HepG2 (cell line): Measurements from ENCODE around the gene ADH1B. TPM values are rescaled to one million over a fixed set of nuclear protein-coding genes. Genes with fewer than 3 reads are reported as not detected.

Experiments used
- ATAC-seq: fragments of 200-7000 bp; cut with Tn5 transposase; 3 replicates; pipeline ENCODE4 v1.9.1; 2020; ENCODE audit warnings: mild to moderate bottlenecking, moderate library complexity
- BruUV-seq: library from RNA; stranded (reverse); fragments of 400-500 nt; replicated peaks from 2 replicates; lab custom pipeline; 2021; lab: Mats Ljungman, UMichigan
- CTCF ChIA-PET: fragments of 300-600 bp; formaldehyde crosslinking; extraction: SDS; loops from one replicate; lab custom pipeline; 2021; ENCODE audit warnings: low total read pairs, inconsistent platforms, low intra/inter-chr PET ratio; lab: Yijun Ruan, JAX
- POLR2A ChIA-PET: fragments of 350-600 bp; sonication (Branson Sonifier 250); formaldehyde crosslinking; loops from one replicate; lab custom pipeline; 2020; ENCODE audit warnings: antibody characterized with exemption, inconsistent platforms; lab: Yijun Ruan, JAX
- DNase-seq: peaks from one replicate; pipeline ENCODE4 v3.0.0-alpha.2; 2015; ENCODE audit warnings: low spot score
- FAIRE-seq: peaks from 3 replicates; lab custom pipeline; 2011; peaks lifted over from hg19 to GRCh38; lab: Jason Lieb, UNC
- H2AFZ ChIP-seq: one replicate; pipeline ENCODE4 v1.6.1; 2011; ENCODE audit warnings: low read length, inconsistent platforms
- H3K27ac ChIP-seq: fragments of 300-600 bp; 3 replicates; pipeline ENCODE4 v1.8.0; 2011; ENCODE audit warnings: mixed run types, mild to moderate bottlenecking, mixed read lengths, low read length, inconsistent platforms; ENCODE audit not compliant: insufficient read depth; ENCODE audit errors: extremely low read length
- H3K27me3 ChIP-seq, 2 experiments: fragments of 200-600 bp in 1 of 2; 2 replicates in 1 of 2; 3 replicates in 1 of 2; pipeline versions ENCODE4 v1.6.0 to v1.8.0; 2011; ENCODE audit warnings: low read length in 2 of 2, mild to moderate bottlenecking in 2 of 2, moderate library complexity in 2 of 2, inconsistent platforms in 1 of 2; ENCODE audit not compliant: insufficient read depth in 2 of 2, control insufficient read depth in 1 of 2
- H3K36me3 ChIP-seq, 2 experiments: fragments of 200-600 bp in 1 of 2; replicated peaks in 1 of 2; 2 replicates in 1 of 2; 3 replicates in 1 of 2; pipeline versions ENCODE4 v1.5.1 to v1.8.0; 2011; ENCODE audit warnings: low read length in 2 of 2, inconsistent platforms in 1 of 2; ENCODE audit not compliant: insufficient read depth in 2 of 2, control insufficient read depth in 1 of 2
- H3K4me1 ChIP-seq: 2 replicates; pipeline ENCODE4 v1.5.1; 2012; ENCODE audit warnings: low read length, inconsistent platforms; ENCODE audit not compliant: insufficient read depth
- H3K4me2 ChIP-seq: 2 replicates; pipeline ENCODE4 v1.6.0; 2011; ENCODE audit warnings: low read depth, low read length, inconsistent platforms
- H3K4me3 ChIP-seq, 3 experiments: fragments of 200-600 bp in 1 of 3; sonication (generic), shearing (Covaris generic) in 1 of 3; replicated peaks in 1 of 3; 2 replicates each; pipeline ENCODE4 v1.5.1; 2011 to 2016; ENCODE audit warnings: low read length in 3 of 3, inconsistent platforms in 2 of 3, low read depth in 2 of 3, mild to moderate bottlenecking in 2 of 3, control low read depth in 1 of 3, mixed read lengths in 1 of 3; ENCODE audit not compliant: insufficient read depth in 1 of 3
- H3K79me2 ChIP-seq: one replicate; pipeline ENCODE4 v1.6.1; 2011; ENCODE audit warnings: low read length, inconsistent platforms; ENCODE audit not compliant: insufficient read depth
- H3K9ac ChIP-seq: 2 replicates; pipeline ENCODE4 v1.6.0; 2011; ENCODE audit warnings: mild to moderate bottlenecking, low read depth, low read length, inconsistent platforms; ENCODE audit not compliant: insufficient read depth
- H3K9me3 ChIP-seq: 2 replicates; pipeline ENCODE4 v1.5.1; 2012; ENCODE audit warnings: mild to moderate bottlenecking, low read length
- H4K20me1 ChIP-seq: 2 replicates; pipeline ENCODE4 v1.6.0; 2011; ENCODE audit warnings: inconsistent platforms, mild to moderate bottlenecking, low read length, moderate library complexity; ENCODE audit not compliant: insufficient read depth
- FOXA3 ChIP-seq: IDR thresholded peaks from 2 replicates; pipeline ENCODE4 v1.6.1; 2016; ENCODE audit warnings: missing genetic modification reagents, missing compliant biosample characterization
- SRY ChIP-seq: sonication (generic); formaldehyde crosslinking; IDR thresholded peaks from 2 replicates; pipeline ENCODE4 v1.8.0; 2022; ENCODE audit warnings: mild to moderate bottlenecking, missing genetic modification reagents
- SYNCRIP ChIP-seq: fragments of 200-400 bp; formaldehyde crosslinking; IDR thresholded peaks from 2 replicates; pipeline ENCODE4 v1.6.1; 2018; ENCODE audit warnings: mild to moderate bottlenecking, low read depth, low read length; ENCODE audit not compliant: insufficient read depth
- THRA ChIP-seq: sonication (generic); formaldehyde crosslinking; IDR thresholded peaks from 2 replicates; pipeline ENCODE4 v1.4.0; 2020; ENCODE audit warnings: missing genetic modification reagents, borderline replicate concordance
- ZFP36L1 ChIP-seq: sonication (generic); formaldehyde crosslinking; IDR thresholded peaks from 2 replicates; pipeline ENCODE4 v1.8.0; 2022; ENCODE audit warnings: mild to moderate bottlenecking, missing genetic modification reagents, moderate library complexity
- ZFP82 ChIP-seq: sonication (generic); formaldehyde crosslinking; IDR thresholded peaks from 2 replicates; pipeline ENCODE4 v1.5.1; 2020; ENCODE audit warnings: mild to moderate bottlenecking, missing genetic modification reagents, borderline replicate concordance
- ZNF281 ChIP-seq: sonication (generic); formaldehyde crosslinking; IDR thresholded peaks from 2 replicates; pipeline ENCODE4 v1.4.0; 2020; ENCODE audit warnings: missing genetic modification reagents, borderline replicate concordance
- ZNF383 ChIP-seq: sonication (generic); formaldehyde crosslinking; IDR thresholded peaks from 2 replicates; pipeline ENCODE4 v1.4.0; 2020; ENCODE audit warnings: missing genetic modification reagents, mild to moderate bottlenecking, borderline replicate concordance
- ZNF431 ChIP-seq: sonication (generic); formaldehyde crosslinking; IDR thresholded peaks from 2 replicates; pipeline ENCODE4 v1.9.0; 2022; ENCODE audit warnings: missing genetic modification reagents, low read depth, mild to moderate bottlenecking, borderline replicate concordance
- ZNF670 ChIP-seq: sonication (generic); formaldehyde crosslinking; IDR thresholded peaks from 2 replicates; pipeline ENCODE4 v1.8.0; 2022; ENCODE audit warnings: mild to moderate bottlenecking, missing genetic modification reagents, borderline replicate concordance
- in situ Hi-C: cut with HindIII; loops from 2 replicates; pipeline ENCODE4 v1.10.0; 2017; ENCODE audit warnings: low pct_unique_long_range_greater_than_20kb; ENCODE audit not compliant: extremely low pct_ligation_motif_present
- intact Hi-C: fragments of 100-400 bp; cut with micrococcal nuclease; formaldehyde crosslinking; loops from one replicate; pipeline ENCODE4 v1.10.0; 2022; ENCODE audit not compliant: unreplicated experiment
- polyA plus RNA-seq, 8 experiments: library from polyadenylated mRNA; depleted of rRNA in 3 of 8; stranded (reverse) in 7 of 8; unstranded in 1 of 8; fragments of >200 nt; fragmentation: Illumina TruSeq in 4 of 8; extraction: Trizol in 4 of 8; gene quantifications; 2 replicates each; pipeline versions ENCODE4 v1.2.1 to v1.2.3, GENCODE V29; 2011 to 2016; ENCODE audit warnings: low read depth in 4 of 8, missing spikeins in 1 of 8, mixed read lengths in 1 of 8; ENCODE audit not compliant: insufficient read depth in 1 of 8
- total RNA-seq, 5 experiments: library from RNA; depleted of rRNA; stranded (reverse); fragments of >200 nt; fragmentation: Illumina TruSeq; extraction: Trizol; gene quantifications; 2 replicates each; pipeline ENCODE4 v1.2.3, GENCODE V29; 2016; ENCODE audit warnings: low read depth in 1 of 5
- TF ChIP-seq, protein P1 (sequence below): sonication (generic); formaldehyde crosslinking; IDR thresholded peaks from 2 replicates; pipeline ENCODE4 v1.8.0; 2022; ENCODE audit warnings: missing genetic modification reagents, low read depth, mild to moderate bottlenecking, borderline replicate concordance

The ADH1B gene
- total and polyA plus RNA-seq, 2 of the 13 experiments (the other 11 are each of a cell fraction or from before 2014, with no cell fraction given) = 0.05 to 0.40 TPM

GRCh38 chr4:99285387-99285786 is 35.8 kb downstream of the ADH1B start:
- intact Hi-C loops = no loop called here
- Histone ChIP-seq H4K20me1 (no peaks in the 10 kb centered on the region), H3K9me3 (no peaks in the 10 kb centered on the region), H3K9ac (no peak overlapping the region), H3K79me2 (no peaks in the 10 kb centered on the region), H3K4me3 (no peak overlapping the region), H3K4me1 (no peaks in the 10 kb centered on the region), H3K27me3 (no peaks in the 10 kb centered on the region), H2AFZ (no peak overlapping the region), H3K36me3 (no peaks in the 10 kb centered on the region), H3K4me2 (no peak overlapping the region), H3K27ac (no peak overlapping the region)
- DNase-seq (no peak), ATAC-seq (no peak), FAIRE-seq (no peak)
- POLR2A ChIA-PET = no interaction called here
- in situ Hi-C loops = no loop called here
- BruUV-seq = no TSS peak
- TF ChIP-seq ZFP36L1 (CRISPR knock-in tag) = no peak
- TF ChIP-seq SYNCRIP = no peak
- TF ChIP-seq THRA (CRISPR knock-in tag) = no peak
- TF ChIP-seq ZNF281 (CRISPR knock-in tag) = no peak
- no peak for TF ChIP-seq SRY (CRISPR knock-in tag)
- no peak for TF ChIP-seq ZFP82 (CRISPR knock-in tag)
- TF ChIP-seq FOXA3 (CRISPR knock-in tag) = no peak
- no peak for TF ChIP-seq ZNF383
- TF ChIP-seq ZNF670 = no peak
- TF ChIP-seq, protein P1, sequence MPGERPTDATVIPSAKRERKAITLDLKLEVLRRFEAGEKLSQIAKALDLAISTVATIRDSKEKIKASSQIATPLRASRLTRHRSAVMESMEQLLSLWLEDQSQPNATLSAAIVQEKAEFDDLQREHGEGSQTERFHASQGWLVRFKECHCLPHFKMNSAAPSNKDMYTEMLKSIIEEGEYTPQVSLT = no peak
- TF ChIP-seq ZNF431 (CRISPR knock-in tag) = no peak
- CTCF ChIA-PET = no interaction called here
